Immature natural killer cell (primary cell): ENCODE measurements around the gene NOVA2. TPM values are rescaled to one million over a fixed set of nuclear protein-coding genes. Genes with fewer than 3 reads are reported as not detected.

Source experiments
- DNase-seq, 3 donors: peaks; one replicate each; pipeline ENCODE4 v3.0.0; 2022; ENCODE audit warnings: mixed read lengths in 1 of 3
- H3K27ac Mint-ChIP-seq, 6 donors: one replicate each; pipeline ENCODE4 v1.8.0; 2020; ENCODE audit warnings: mixed read lengths in 6 of 6, mild to moderate bottlenecking in 5 of 6, inconsistent platforms in 4 of 6, moderate library complexity in 3 of 6
- H3K27me3 Mint-ChIP-seq, 3 donors: one replicate each; pipeline ENCODE4 v1.8.0; 2020 to 2021; ENCODE audit warnings: low read depth in 3 of 3, mild to moderate bottlenecking in 3 of 3, mixed read lengths in 3 of 3, moderate library complexity in 3 of 3, inconsistent platforms in 1 of 3
- H3K36me3 Mint-ChIP-seq, 3 donors: one replicate each; pipeline ENCODE4 v1.8.0; 2020; ENCODE audit warnings: mixed read lengths in 3 of 3, inconsistent platforms in 2 of 3, mild to moderate bottlenecking in 2 of 3
- H3K4me1 Mint-ChIP-seq, 2 donors: one replicate each; pipeline ENCODE4 v1.8.0; 2020; ENCODE audit warnings: inconsistent platforms in 2 of 2, mild to moderate bottlenecking in 2 of 2, mixed read lengths in 2 of 2, moderate library complexity in 1 of 2
- H3K4me3 Mint-ChIP-seq, 5 donors: one replicate each; pipeline ENCODE4 v1.8.0; 2020; ENCODE audit warnings: mild to moderate bottlenecking in 5 of 5, mixed read lengths in 5 of 5, inconsistent platforms in 3 of 5, moderate library complexity in 3 of 5
- H3K9me3 Mint-ChIP-seq, 6 donors: one replicate each; pipeline ENCODE4 v1.8.0; 2020; ENCODE audit warnings: mild to moderate bottlenecking in 6 of 6, mixed read lengths in 6 of 6, inconsistent platforms in 4 of 6, moderate library complexity in 3 of 6
- polyA plus RNA-seq, 3 donors: library from polyadenylated mRNA; unstranded; fragments of 300-500 nt; fragmentation: Illumina TruSeq; gene quantifications; one replicate each; pipeline ENCODE4 v1.2.3, GENCODE V29; 2021

Gene NOVA2
- polyA plus RNA-seq, 3 donors from 2014 or later, result not detected

GRCh38 chr19:45968626-45969025 is 5.0 kb downstream of the NOVA2 start:
- Mint-ChIP-seq H3K27me3 (peaks cover 14 to 31% (median 19%) of the 10 kb centered on the region in 3 donors), H3K27ac (no peak overlapping the region), H3K4me3 (no peak overlapping the region), H3K36me3 (no peaks in the 10 kb centered on the region), H3K4me1 (peaks cover 13 to 15% of the 10 kb centered on the region in 2 donors), H3K9me3 (no peaks in the 10 kb centered on the region)
- no peak for DNase-seq

GRCh38 chr19:45967246-45967645 is 6.4 kb downstream of the NOVA2 start:
- H3K27ac Mint-ChIP-seq, result no peak overlapping the region
- H3K4me3 Mint-ChIP-seq, result no peak overlapping the region
- no peaks in the 10 kb centered on the region for H3K36me3 Mint-ChIP-seq
- peaks cover 7 to 9% of the 10 kb centered on the region in 2 donors for H3K4me1 Mint-ChIP-seq
- no peak for DNase-seq
- peaks cover 11 to 29% (median 17%) of the 10 kb centered on the region in 3 donors for H3K27me3 Mint-ChIP-seq
- H3K9me3 Mint-ChIP-seq, result no peaks in the 10 kb centered on the region

- no peak for DNase-seq
- Mint-ChIP-seq H3K4me1 (no peaks in the 10 kb centered on the region), H3K9me3 (peaks cover 0 to 3% (median 0%) of the 10 kb centered on the region in 6 donors), H3K36me3 (no peaks in the 10 kb centered on the region), H3K4me3 (no peak overlapping the region), H3K27me3 (peaks cover 12 to 29% (median 18%) of the 10 kb centered on the region in 3 donors), H3K27ac (no peak overlapping the region)
Observed at GRCh38 chr19:45962021-45962420, 11.6 kb downstream of the NOVA2 start.

- DNase-seq, result no peak
- Mint-ChIP-seq H3K9me3 (peaks cover 0 to 3% (median 0%) of the 10 kb centered on the region in 6 donors), H3K27me3 (peaks cover 10 to 29% (median 17%) of the 10 kb centered on the region in 3 donors)
Observed at GRCh38 chr19:45960595-45961235, 12.9 kb downstream of the NOVA2 start.

GRCh38 chr19:45959517-45960025 is 14.1 kb downstream of the NOVA2 start:
- no peak for DNase-seq
- H3K9me3 Mint-ChIP-seq, result peaks cover 0 to 3% (median 0%) of the 10 kb centered on the region in 6 donors
- H3K4me3 Mint-ChIP-seq, result no peak overlapping the region
- H3K27me3 Mint-ChIP-seq, result peaks cover 9 to 32% (median 20%) of the 10 kb centered on the region in 3 donors
- H3K36me3 Mint-ChIP-seq, result no peaks in the 10 kb centered on the region
- H3K4me1 Mint-ChIP-seq, result peaks cover 0 to 3% of the 10 kb centered on the region in 2 donors
- no peak overlapping the region for H3K27ac Mint-ChIP-seq

More at GRCh38 chr19:45960595-45961235, 12.9 kb downstream of the NOVA2 start:
- no peak overlapping the region for H3K27ac Mint-ChIP-seq
- no peaks in the 10 kb centered on the region for H3K4me1 Mint-ChIP-seq
- no peak overlapping the region for H3K4me3 Mint-ChIP-seq
- no peaks in the 10 kb centered on the region for H3K36me3 Mint-ChIP-seq

GRCh38 chr19:45958769-45959516 is 14.7 kb downstream of the NOVA2 start:
- H3K9me3 Mint-ChIP-seq, result peaks cover 0 to 3% (median 0%) of the 10 kb centered on the region in 6 donors
- peaks cover 0 to 4% of the 10 kb centered on the region in 2 donors for H3K4me1 Mint-ChIP-seq
- H3K27me3 Mint-ChIP-seq, result peaks cover 7 to 32% (median 20%) of the 10 kb centered on the region in 3 donors
- H3K36me3 Mint-ChIP-seq, result no peaks in the 10 kb centered on the region
- H3K4me3 Mint-ChIP-seq, result no peak overlapping the region
- DNase-seq, result no peak
- no peak overlapping the region for H3K27ac Mint-ChIP-seq

GRCh38 chr19:45958320-45958719 is 15.3 kb downstream of the NOVA2 start:
- Mint-ChIP-seq H3K4me3 (no peak overlapping the region), H3K27ac (no peak overlapping the region), H3K4me1 (peaks cover 4 to 8% of the 10 kb centered on the region in 2 donors), H3K36me3 (no peaks in the 10 kb centered on the region), H3K27me3 (peaks cover 3 to 28% (median 23%) of the 10 kb centered on the region in 3 donors), H3K9me3 (peaks cover 0 to 3% (median 0%) of the 10 kb centered on the region in 6 donors)
- no peak for DNase-seq

GRCh38 chr19:45955905-45956608 is 17.6 kb downstream of the NOVA2 start:
- Mint-ChIP-seq H3K27me3 (peaks cover 8 to 24% (median 20%) of the 10 kb centered on the region in 3 donors), H3K36me3 (no peaks in the 10 kb centered on the region), H3K4me1 (peaks cover 8 to 20% of the 10 kb centered on the region in 2 donors), H3K4me3 (no peak overlapping the region), H3K27ac (no peak overlapping the region), H3K9me3 (peaks cover 0 to 3% (median 0%) of the 10 kb centered on the region in 6 donors)
- no peak for DNase-seq

- Mint-ChIP-seq H3K27me3 (peaks cover 5 to 26% (median 14%) of the 10 kb centered on the region in 3 donors), H3K27ac (no peak overlapping the region), H3K36me3 (no peaks in the 10 kb centered on the region), H3K4me3 (no peak overlapping the region), H3K4me1 (peaks cover 8 to 20% of the 10 kb centered on the region in 2 donors), H3K9me3 (peaks cover 0 to 3% (median 0%) of the 10 kb centered on the region in 6 donors)
- no peak for DNase-seq
Observed at GRCh38 chr19:45954156-45954555, 19.5 kb downstream of the NOVA2 start.

- no peak overlapping the region for H3K27ac Mint-ChIP-seq
- H3K4me3 Mint-ChIP-seq, result peak overlapping the region in 3 of 5 donors; percentile 59 to 79 (median 65)
- no peak for DNase-seq
- no peaks in the 10 kb centered on the region for H3K36me3 Mint-ChIP-seq
- H3K27me3 Mint-ChIP-seq, result peaks cover 5 to 22% (median 11%) of the 10 kb centered on the region in 3 donors
- peaks cover 0 to 3% (median 0%) of the 10 kb centered on the region in 6 donors for H3K9me3 Mint-ChIP-seq
- H3K4me1 Mint-ChIP-seq, result peaks cover 8 to 20% of the 10 kb centered on the region in 2 donors
Observed at GRCh38 chr19:45953676-45954075, 20.0 kb downstream of the NOVA2 start.

- Mint-ChIP-seq H3K4me1 (peaks cover 8 to 20% of the 10 kb centered on the region in 2 donors), H3K9me3 (peaks cover 0 to 3% (median 0%) of the 10 kb centered on the region in 6 donors), H3K27me3 (peaks cover 5 to 16% (median 6%) of the 10 kb centered on the region in 3 donors), H3K4me3 (peak overlapping the region; percentile 47 to 79 (median 65)), H3K36me3 (no peaks in the 10 kb centered on the region), H3K27ac (no peak overlapping the region)
- DNase-seq, result peak; percentile 15 to 26 (median 22)
Observed at GRCh38 chr19:45952686-45953505, 20.8 kb downstream of the NOVA2 start.

- Mint-ChIP-seq H3K27me3 (peaks cover 6 to 16% (median 7%) of the 10 kb centered on the region in 3 donors), H3K4me3 (peak overlapping the region in 3 of 5 donors; percentile 33 to 70 (median 59)), H3K36me3 (no peaks in the 10 kb centered on the region), H3K4me1 (peaks cover 8 to 20% of the 10 kb centered on the region in 2 donors), H3K27ac (no peak overlapping the region), H3K9me3 (peaks cover 0 to 3% (median 0%) of the 10 kb centered on the region in 6 donors)
- no peak for DNase-seq
Observed at GRCh38 chr19:45952341-45952685, 21.4 kb downstream of the NOVA2 start.

- Mint-ChIP-seq H3K27ac (no peak overlapping the region), H3K4me1 (peaks cover 0 to 7% of the 10 kb centered on the region in 2 donors), H3K4me3 (no peak overlapping the region), H3K27me3 (peaks cover 3 to 17% (median 8%) of the 10 kb centered on the region in 3 donors), H3K36me3 (no peaks in the 10 kb centered on the region), H3K9me3 (no peaks in the 10 kb centered on the region)
- DNase-seq, result no peak
Observed at GRCh38 chr19:45947926-45948325, 25.7 kb downstream of the NOVA2 start.
